Cardiac septum (tissue), 1 donor: ENCODE measurements around the gene TROAP. TPM values are rescaled to one million over a fixed set of nuclear protein-coding genes. Genes with fewer than 3 reads are reported as not detected.
"Not testable (repeated sequence)": the region's sequence is repeated elsewhere in the genome, so short reads cannot be mapped to it uniquely, and the experiment has no call there.

Experiments used
- DNase-seq: peaks from one replicate; pipeline ENCODE4 v3.0.0-alpha.2; 2020; ENCODE audit warnings: low spot score
- intact Hi-C: fragments of 100-400 bp; cut with DNase I; formaldehyde crosslinking; loops from one replicate; pipeline ENCODE4 v1.14.0; 2022
- total RNA-seq: library from RNA; stranded (reverse); fragmentation: NEBNext Ultra II Directional; extraction: Animal tissue kit (Norgen Biotek cat#: 25700); gene quantifications from one replicate; pipeline ENCODE4 v1.2.1, GENCODE V29; 2021
- donor health status: DM: no; HTN: no; CAD: no.

The TROAP gene
- total RNA-seq, 1 donor from 2014 or later = not detected

DNA sequence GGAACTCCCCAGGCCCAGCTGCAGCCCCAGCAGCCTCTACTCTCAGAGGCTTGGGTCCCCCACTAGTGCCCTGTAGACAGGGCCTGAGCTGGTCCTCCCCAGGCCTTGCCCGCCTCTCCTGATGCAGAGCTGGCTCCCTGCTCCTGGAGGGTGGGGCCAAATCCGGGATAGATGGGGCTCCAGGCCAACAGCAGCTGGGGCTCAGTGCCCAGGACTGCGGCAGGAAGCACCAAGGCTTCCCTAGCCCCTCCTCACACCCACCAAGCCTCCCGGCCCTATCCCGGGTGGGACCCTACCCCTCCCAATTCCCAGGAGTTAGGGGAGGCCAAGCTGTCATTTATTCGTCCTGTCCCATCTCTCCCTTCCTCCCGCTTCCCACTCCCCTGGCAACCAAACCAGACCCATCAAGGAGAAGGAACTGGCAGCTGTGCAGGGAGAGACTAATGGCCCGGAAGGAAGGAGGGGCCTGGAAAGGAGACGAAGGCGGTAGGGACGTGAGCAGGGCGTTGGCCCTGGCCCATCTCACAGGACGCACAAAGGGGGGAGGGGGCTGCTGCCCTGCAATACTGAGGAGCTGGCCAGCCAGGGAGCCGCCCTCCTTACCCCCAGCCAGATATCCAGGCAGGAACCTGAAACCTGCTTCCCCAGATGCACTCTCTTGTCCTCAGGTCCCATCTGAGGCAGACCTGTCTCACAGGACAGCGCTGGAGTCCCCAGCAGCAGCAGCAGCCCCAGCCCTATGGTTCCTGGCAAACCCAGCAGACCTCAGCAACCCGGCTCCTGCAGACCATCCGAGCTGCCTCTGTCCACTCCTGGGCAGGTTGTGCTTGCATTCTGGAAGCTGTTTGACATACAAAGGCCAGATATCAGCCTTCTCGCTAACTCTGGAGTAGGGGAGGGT is 29.7 kb upstream of the TROAP start:
- DNase-seq = no peak
- intact Hi-C loops = no loop called here

- DNase-seq = no peak
- intact Hi-C loops = no loop called here
Observed at GRCh38 chr12:49294086-49294803, 28.8 kb upstream of the TROAP start.

GRCh38 chr12:49294804-49295081 is 28.3 kb upstream of the TROAP start:
- DNase-seq = no peak
- intact Hi-C loops = no loop called here

- peak; percentile 58 for DNase-seq
Observed at GRCh38 chr12:49295082-49295936, 27.7 kb upstream of the TROAP start, which contains the start of gene PRPH. TSS of gene PRPH (plus strand) at chr12:49295147. CDS start at chr12:49295201, 54 bp downstream.

GRCh38 chr12:49296034-49296835 is 26.8 kb upstream of the TROAP start:
- DNase-seq = peak; percentile 79
- intact Hi-C loops = no loop called here

More at GRCh38 chr12:49295082-49295936, 27.7 kb upstream of the TROAP start, which contains the start of gene PRPH:
- intact Hi-C loops = no loop called here

- DNase-seq = no peak
- intact Hi-C loops = no loop called here
Observed at GRCh38 chr12:49296836-49297694, 26.0 kb upstream of the TROAP start.

GRCh38 chr12:49297695-49298060 is 25.4 kb upstream of the TROAP start:
- intact Hi-C loops = no loop called here
- DNase-seq = no peak

DNA sequence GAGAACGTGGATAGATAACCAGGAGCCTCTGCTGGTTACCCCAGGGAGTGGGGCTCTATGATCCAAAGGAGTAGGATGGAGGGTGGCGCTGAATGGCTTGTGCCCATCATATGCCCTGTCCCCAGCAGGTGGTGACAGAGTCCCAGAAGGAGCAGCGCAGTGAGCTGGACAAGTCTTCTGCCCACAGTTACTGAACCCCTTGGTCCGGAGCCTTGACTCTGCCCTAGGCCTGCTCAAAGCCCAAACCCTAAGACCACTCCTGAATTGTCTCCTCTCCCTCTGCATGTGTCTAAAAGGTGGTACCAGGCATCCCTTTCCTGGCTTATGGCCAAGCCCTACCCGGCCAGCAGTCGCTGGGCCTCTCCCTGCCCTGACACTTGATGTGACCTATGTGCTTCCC is 24.9 kb upstream of the TROAP start:
- intact Hi-C loops = no loop called here
- DNase-seq = no peak

DNA sequence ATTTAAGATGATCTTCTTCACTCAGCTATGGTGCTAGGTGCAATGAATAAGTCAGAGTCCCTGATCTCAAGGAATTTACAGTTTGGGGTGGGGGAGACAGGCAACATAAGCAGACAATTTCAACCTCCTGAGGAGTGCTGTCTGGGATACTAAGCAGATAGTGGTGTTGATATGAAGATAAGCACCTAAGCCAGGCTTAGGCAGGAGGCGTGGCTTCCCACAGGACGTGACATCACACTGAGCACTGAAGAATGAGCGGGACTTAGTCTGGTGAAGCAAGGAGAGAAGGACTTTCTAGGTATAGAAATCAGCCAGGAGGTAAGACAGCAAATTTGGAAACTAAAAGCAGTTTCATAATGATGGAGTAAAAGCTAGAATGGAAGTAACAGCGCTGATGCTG is 21.3 kb upstream of the TROAP start:
- intact Hi-C loops = no loop called here
- no peak for DNase-seq

DNA sequence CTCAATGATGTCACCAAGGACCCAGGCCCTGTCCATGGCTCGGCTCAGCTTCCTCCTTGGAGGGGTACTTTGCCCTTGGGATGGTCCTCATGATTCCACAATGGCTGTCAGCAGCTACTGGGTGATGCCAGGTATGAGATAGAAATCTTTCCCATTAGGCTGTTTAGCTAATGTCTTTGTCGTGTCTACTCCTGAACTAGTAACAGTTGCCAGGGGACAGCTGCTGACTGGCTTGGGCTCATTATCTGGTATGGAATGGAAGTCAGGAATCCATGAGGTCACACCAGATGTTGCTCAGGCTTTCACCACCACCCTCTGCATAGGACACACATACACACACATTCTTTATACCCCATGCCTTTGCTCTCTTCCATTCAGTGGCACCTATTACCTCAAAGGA is 18.9 kb upstream of the TROAP start:
- intact Hi-C loops = no loop called here
- no peak for DNase-seq

DNA sequence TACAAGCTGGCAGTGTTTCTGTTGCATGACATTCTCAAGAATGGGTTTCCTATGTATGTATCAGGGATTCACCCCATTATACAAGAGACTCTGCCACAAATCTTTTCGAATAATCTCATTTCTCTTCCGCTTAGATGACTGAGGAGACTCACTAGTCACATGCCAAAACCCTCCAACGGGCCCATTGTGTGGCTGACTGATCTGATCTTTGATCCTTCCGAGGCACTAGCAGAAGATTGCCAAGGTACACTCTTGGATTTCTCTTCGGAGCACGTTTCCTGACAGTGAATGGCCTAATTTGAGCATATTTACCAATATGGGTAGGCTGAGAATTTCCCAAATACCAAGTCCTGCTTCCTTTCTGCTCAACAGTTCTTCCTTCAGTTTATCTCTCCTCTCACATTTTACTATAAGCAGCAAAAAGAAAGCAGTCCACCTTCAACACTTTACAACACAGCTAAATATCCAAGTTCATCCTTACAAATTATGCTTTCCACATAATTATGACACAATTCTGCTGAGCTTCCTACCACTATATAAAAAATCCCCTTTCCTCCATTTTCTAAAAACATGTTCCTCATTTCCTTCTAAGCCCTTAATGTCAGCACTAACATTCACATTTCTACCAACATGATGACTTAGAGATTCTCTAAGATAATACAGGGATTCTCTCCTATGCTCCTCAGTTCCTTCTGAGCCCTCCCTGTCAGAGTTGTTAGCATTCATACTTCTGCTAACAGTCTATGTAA is 17.1 kb upstream of the TROAP start:
- intact Hi-C loops = no loop called here

DNA sequence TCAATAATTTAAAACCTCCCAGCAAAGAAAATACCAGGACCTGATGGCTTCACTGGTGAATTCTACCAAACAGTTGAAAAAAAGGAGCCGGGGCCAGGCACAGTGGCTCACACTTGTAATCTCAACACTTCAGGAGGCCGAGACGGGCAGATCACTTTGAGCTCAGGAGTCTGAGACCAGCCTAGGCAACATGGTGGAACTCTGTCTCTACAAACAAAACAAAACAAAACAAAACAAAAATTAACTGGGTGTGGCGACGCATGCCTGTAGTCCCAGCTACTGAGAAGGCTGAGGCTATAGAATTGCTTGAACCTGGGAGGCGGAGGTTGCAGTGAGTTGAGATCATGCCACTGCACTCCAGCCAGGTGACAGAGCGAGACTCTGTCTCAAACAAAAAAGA is 13.7 kb upstream of the TROAP start:
- intact Hi-C loops = no loop called here

More for the DNA sequence above, 17.1 kb upstream of the TROAP start:
- no peak for DNase-seq

DNA sequence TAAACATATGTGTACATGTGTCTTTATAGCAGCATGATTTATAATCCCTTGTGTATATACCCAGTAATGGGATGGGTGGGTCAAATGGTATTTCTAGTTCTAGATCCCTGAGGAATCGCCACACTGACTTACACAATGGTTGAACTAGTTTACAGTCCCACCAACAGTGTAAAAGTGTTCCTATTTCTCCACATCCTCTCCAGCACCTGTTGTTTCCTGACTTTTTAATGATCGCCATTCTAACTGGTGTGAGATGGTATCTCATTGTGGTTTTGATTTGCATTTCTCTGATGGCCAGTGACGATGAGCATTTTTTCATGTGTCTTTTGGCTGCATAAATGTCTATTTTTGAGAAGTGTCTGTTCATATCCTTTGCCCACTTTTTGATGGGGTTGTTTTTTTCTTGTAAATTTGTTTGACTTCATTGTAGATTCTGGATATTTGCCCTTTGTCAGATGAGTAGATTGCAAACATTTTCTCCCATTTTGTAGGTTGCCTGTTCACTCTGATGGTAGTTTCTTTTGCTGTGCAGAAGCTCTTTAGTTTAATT is 12.5 kb upstream of the TROAP start:
- DNase-seq, intact Hi-C loops: not testable (repeated sequence)

More for the DNA sequence above, 13.7 kb upstream of the TROAP start:
- no peak for DNase-seq

DNA sequence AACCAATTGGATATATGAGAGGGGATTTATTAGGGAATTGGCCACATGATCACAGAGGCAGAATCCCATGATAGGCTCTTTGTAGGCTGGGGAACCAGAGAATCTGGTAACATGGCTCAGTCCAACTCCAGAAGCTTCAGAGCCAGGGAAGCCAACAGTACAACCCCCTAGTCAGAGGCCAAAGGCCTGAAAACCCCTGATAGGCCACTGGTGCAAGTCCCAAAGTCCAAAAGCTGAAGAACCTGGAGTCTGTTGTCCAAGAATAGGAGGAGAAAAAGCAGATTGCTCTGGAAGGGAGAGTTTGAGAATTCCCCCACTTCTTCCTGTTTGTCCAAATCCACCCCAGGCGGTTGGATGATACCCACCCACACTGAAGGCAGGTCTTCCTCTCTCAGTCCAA is 8.2 kb upstream of the TROAP start:
- no peak for DNase-seq
- intact Hi-C loops = no loop called here

DNA sequence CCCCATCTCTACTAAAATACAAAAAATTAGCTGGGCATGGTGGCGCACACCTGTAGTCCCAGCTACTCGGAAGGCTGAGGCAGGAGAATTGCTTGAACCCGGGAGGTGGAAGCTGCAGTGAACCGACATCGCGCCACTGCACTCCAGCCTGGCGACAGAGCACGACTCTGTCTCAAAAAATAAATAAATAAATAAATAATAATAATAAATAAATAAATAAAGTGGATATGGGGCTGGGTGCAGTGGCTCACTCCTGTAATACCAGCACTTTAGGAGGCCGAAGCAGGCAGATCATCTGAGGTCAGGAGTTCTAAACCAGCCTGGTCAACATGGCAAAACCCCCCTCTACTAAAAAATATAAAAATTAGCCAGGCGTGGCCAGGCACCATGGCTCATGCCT is 5.9 kb upstream of the TROAP start:
- intact Hi-C loops = not testable (repeated sequence)

GRCh38 chr12:49320411-49321103 is 2.5 kb upstream of the TROAP start:
- intact Hi-C loops, DNase-seq: not testable (repeated sequence)

More for the DNA sequence above, 5.9 kb upstream of the TROAP start:
- DNase-seq = not testable (repeated sequence)

DNA sequence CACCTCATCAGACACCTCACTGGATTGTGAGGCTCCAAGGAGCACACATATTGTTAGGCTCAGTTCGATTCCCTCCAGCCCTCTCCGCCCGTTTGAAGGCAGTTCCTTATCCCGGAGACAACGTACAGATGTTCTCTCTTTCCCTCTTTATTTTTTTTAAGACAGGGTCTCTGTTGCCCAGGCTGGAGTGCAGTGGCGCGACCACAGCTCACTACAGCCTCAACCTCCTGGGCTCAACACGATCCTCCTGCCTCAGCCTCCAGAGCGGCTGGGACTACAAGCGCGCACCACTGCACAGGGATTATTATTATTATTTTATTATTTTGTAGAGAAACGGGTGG is 718 bp upstream of the TROAP start:
- intact Hi-C loops = no loop called here

More for the DNA sequence above, 718 bp upstream of the TROAP start:
- DNase-seq = no peak
